HT1080 (cell line): ENCODE measurements around the gene RAB7A. TPM values are rescaled to one million over a fixed set of nuclear protein-coding genes. Genes with fewer than 3 reads are reported as not detected.
"Not testable (repeated sequence)": the region's sequence is repeated elsewhere in the genome, so short reads cannot be mapped to it uniquely, and the experiment has no call there.

ENCODE experiments used
- DNase-seq: peaks from one replicate; pipeline ENCODE4 v3.0.0-alpha.2; 2015; ENCODE audit warnings: low read depth
- total RNA-seq: library from RNA; depleted of rRNA; stranded (reverse); fragments of >200 nt; shearing (Covaris generic); gene quantifications from 2 replicates; pipeline ENCODE4 v1.2.3, GENCODE V29; 2014

RAB7A gene
- total RNA-seq, 1 experiment from 2014 or later: 196 TPM

DNA sequence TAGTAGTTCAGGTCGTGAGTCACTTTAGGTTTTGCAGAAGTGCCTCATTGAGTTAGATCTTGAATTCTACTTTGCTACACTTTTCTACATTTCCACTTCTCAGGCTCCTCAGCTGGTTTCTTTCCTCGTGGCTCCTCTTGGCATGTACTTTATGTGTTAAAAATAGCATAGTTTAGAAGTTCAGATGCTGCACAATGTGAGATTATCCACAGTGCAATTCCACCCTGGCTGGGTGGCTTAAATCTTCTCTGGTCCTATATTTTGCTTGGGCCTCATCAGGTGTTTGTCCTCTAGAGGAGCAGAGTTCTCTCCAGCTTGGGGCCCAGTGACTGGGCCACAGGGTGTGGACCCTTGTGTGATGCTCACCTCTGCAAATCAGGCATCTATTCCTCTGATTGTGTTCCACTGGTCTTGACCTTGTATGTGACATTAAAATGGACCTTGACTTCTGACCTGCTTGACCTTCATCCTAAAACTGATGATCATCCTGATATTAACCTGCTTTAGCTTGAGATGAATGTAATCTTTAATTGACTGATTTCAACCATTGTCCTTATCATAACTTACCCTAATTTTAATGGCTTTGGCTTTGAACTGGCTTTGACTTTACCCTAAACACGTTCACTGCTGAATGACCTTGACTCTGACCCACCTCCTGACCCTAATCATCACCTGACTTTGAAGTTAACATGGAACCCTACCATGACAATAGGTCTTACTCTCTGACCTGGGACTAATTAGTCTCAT, 89.5 kb downstream of the RAB7A start:
- no peak for DNase-seq

DNA sequence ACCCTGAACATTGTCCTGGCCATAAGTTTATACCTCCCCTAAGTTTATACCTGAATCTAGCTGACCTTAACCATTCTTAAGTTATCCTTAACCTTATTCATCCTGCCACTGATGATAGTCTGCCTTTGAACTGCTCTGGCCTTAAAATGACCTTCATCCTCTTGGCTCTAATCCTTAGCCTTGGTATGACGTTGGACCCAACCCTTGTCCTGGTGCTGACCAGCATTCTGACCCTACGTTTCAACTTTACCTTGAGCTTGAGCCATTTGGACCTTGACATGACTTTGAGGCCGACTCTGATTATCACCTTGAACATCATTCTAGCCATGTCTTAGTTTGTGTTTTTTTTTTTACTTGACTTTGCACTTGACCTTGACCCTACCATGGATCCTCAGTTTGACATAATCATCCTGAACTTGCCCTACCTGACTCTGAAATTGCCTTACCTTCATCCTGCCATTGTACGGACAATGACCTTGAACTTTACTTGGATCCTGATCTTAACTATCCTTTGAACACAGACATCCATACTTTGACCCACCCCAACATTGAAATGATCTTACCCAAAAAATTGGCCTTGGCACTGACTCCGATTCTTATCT, 92.3 kb downstream of the RAB7A start:
- no peak for DNase-seq

DNA sequence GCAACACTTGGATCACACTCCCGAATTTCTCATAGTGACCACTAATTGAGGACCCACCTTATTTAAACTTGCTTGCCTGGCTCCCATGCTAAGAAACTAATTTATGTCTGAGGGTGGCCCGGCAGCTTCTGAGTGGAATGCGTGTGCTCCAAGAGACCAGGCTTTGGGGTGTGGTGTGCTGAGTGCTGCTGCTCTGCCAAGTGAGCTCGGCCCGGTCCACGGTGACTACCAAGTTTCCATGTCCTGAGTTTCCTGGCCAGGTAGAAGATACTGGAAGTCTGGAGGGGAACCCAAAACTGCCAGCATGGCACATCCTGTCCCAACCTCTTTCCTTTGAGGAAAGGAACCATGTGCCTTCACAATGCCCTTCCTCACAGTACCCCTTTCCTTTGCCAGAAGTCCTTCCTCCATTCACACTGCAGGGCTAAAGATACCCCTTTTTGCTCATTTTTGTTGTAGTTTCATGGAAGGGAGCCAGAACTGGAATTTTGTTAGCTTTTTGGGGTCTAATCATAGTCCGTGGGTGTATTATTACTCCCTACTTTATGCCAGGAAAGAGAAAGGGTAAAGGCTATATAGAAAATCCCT, 94.4 kb downstream of the RAB7A start:
- DNase-seq: no peak

DNA sequence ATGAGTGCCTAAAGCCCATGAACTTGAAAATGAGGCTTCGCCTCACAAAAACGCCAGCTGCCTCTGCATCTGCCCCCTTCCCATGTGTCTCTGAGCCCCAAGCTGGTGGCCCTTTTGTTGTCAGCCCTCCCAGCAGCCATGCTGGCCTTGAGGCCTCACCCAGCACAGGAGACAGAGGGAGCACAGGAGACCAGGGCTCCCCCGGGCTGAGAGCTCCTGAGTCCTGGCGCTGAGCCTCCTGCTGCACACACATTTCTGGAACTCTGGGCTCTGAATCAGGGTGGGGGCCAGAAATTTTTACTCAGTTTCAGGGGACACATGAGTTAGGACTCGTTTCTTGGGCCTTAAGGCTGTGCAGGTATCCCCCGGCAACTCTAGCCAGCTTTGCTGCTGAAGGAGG, 97.0 kb downstream of the RAB7A start:
- no peak for DNase-seq

DNA sequence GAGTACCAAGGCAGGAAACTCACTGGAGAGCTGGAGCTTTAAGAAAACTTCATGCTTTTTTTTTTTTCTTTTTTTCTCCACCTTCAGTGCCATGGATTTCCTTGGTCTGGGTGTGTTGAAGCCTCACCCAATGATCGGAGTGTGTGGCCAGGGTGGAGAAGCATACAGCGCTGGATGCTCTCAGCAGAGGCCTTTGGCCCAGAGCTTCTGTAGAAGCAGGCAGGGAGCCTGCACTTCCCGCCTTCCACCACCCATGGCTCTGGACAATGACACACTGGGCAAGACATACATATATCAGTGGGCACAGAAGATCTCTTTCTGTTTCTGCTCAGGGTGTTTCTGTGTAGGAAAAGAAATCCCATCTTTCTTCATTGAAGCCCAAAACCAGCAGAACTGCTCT, 97.6 kb downstream of the RAB7A start:
- no peak for DNase-seq

DNA sequence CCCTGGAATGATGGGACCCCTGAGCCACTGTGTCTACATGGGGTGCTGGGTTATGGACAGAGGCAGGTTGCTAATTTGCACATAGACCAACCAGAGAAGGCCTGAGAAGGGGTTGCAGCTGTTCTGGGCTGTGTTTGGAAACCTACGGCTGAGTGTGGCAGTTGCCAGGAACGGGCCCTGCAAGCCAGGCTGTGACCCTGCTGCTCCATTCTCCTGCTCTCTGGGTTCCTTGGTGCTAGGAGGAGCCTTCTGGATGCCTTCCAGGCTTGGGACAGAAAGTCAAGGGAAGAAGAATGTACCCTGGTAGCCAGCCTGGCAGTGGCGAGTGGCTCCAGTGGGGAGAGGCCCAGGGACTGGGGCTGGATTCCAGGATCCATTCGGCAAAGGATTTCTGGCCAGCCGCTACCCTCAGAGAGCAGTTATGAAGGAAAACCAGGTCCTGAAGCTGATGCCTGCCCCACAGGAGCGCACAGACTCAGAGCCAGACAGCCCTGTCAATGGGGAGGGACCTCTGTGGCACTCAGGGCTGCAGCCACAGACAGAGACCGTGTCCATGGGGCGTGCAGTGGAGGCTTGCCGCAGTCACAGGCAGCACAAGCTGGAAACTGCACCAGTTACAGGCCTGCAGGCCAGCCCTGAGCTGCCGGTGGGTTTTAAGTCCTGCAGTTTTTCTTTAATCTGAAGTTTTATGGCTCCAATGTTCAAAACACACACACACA, 98.3 kb downstream of the RAB7A start:
- no peak for DNase-seq

DNA sequence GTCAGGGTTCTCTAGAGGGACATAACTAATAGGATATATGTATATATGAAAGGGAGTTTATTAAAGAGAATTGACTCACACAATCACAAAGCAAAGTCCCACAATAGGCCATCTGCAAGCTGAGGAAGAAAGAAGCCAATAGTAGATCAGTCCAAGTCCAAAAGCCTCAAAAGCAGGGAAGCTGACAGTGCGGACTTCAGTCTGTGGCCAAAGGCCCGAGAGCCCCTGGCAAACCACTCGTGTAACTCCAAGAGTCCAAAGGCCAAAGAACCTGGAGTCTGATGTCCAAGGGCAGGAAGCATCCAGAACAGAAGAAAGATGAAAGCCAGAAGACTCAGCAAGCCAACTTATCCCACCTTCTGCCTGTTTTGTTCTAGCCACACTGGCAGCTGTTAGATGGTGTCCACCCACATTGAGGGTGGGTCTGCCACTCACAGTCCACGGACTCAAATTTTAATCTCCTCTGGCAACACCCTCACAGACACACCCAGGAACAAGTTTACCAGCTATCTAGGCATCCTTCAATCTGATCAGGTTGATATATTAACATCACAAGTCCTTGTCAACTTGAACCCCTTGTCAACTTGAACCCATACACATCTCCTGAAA, 99.2 kb downstream of the RAB7A start:
- no peak for DNase-seq

DNA sequence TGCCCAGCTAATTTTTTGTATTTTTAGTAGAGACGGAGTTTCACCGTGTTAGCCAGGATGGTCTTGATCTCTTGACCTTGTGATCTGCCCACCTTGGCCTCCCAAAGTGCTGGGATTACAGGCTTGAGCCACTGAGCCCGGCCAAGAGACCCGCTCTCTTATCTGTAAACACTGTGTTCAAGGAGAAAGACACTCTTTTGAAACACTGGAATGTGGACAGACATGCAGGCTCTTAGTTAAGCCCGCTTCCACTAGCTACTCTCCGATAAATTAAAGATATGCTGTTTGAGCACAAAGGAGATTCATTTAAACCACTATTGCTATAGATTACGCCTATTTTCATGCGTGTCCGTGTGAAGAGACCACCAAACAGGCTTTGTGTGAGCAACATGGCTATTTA, 103.1 kb downstream of the RAB7A start:
- DNase-seq: not testable (repeated sequence)

DNA sequence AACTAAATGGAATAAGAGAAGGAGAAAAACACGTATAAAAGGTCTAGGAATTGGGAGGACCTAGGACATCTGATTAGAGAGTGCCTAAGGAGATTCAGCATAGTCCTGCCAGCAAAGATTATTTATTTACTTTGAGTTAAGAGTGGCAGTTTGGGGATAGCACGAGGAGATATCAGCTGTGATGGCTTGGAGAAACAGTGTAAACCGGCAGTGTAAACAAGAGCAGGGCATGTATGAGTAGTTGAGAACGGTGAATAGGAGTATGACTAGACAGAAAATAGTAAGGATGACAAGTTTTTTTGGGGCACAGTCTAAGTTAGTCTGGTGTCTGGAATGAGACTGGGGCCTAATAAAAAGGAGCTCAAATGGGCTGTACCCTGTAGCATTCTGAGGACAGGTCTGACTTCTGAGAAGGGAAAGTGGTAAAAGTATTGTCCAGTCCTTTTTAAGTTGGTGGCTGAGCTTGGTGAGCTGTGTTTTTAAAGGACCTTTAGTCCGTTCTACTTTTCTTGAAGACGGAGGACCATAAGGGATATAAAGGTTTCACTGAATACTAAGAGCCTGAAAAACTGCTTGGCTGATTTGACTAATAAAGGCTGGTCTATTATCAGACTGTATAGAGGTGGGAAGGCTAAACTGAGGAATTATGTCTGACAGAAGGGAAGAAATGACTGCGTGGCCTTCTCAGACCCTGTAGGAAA, 104.1 kb downstream of the RAB7A start:
- not testable (repeated sequence) for DNase-seq

DNA sequence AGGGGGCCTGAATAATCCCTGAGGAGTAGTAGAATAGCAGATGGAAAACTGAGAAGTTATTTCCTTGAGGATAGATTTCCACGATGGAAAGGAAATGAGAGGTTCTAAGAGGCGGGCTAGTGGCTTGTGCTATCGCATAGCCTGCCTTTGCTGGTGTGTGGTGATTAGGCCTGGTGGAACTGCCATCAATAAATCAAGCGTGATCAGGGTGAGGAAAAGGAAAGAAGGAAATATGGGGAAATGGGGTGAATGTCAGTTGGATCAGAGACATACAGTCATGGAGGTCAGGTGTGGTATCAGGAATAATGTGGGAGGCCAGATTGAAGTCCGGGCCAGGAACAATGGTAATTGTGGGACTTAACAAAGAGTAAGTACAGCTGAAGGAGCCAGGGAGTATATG, 104.8 kb downstream of the RAB7A start:
- DNase-seq: not testable (repeated sequence)

DNA sequence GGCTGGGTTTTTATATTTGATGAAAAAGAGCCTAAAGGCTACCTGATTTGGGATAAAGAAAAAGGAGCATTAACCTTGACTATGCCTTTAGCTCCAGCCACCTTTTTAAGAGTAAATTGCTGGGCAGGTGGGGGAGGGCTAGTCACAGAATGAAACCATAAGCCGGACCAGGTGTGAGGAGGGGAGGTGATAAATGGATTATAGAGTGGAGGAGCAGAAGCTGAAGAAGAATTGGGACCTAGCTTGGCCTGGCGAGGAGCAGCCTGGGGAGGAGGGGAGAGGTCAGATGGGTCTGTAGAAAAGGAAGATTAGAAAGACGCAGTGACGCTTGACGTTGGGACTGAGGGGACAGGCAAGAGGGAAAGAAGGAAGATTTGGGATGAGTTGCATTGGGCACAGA, 107.0 kb downstream of the RAB7A start:
- not testable (repeated sequence) for DNase-seq

DNA sequence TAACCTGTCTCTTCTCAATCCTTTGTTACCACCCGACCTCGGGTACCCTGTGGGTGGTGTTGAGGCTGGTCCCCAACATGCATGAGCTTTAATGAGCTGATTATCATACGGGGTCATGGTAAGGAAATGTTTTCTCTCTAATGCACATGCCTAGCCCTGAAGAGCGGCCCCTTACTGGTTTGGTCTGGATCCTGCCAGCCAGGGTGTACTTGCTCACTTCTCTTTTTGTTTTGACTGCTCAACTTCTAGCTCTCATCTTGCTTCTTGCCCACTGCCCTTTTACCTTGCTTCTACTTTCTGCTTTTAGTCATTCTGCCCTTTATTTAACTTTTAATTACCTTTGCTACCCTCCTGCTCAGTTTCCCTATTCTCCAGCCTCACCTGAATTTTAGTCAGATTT, 109.1 kb downstream of the RAB7A start:
- no peak for DNase-seq

DNA sequence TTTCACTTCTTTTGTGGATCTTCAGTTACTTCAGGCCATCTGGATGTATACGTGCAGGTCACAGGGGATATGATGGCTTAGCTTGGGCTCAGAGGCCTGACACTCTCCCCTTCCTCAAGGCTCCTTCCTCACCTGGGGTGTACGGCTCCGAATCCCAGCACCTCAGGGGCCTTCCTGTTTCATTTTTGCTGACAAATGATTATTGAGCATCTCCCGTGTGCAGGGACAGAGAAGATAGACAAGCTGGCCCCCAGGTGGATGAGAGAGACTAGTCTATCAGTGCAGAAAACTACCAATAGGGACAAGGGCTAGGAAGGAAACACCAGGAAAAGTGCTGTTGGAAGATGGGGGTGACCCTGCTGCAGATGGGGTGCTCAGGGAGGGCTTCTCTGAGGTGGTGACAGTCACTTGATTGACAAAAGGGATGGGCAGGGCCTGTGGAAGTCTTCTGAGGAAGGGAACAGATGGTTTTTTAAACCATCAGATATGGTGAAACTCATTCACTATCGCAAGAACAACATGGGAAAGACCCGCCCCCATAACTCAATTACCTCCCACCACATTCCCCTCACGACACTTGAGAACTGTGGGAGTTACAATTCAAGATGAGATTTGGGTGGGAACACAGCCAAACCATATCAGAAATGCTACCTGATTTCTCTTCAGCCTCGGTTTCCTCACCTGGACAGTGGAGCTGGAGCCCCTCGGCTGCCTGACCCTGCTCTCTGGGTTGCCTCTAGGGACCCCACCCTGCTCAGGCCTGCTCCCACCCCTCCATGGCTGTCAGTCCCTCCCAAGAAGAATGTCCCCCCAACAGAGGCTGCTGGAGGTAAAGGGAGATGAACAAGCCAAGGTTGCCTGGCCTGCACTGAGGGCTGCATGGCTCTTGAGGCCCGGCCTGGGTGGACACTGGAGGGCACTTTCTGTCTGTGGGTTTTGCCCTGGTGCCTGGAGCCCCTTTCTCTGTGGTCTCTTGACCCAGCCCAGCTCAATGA, 116.2 kb downstream of the RAB7A start:
- no peak for DNase-seq

DNA sequence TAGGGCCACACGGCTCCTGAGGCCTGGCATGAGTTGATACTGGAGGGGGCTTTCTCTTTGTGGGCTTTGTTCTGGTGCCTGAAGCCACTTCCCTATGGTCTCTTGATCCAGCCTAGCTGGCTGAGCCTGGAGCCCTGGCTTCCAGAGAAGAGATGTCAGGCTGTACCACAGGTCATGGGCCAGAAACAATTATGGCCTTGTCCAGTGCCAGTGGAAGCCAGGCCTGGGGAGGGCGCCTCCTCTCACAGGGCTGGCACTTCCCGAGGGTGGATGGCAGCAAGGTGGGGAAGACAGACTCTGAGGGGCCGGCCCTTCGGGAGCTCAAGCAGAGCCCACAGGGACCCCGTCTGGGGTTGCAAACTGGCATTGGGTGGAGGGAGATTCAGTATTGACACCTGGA, 118.5 kb downstream of the RAB7A start:
- no peak for DNase-seq

DNA sequence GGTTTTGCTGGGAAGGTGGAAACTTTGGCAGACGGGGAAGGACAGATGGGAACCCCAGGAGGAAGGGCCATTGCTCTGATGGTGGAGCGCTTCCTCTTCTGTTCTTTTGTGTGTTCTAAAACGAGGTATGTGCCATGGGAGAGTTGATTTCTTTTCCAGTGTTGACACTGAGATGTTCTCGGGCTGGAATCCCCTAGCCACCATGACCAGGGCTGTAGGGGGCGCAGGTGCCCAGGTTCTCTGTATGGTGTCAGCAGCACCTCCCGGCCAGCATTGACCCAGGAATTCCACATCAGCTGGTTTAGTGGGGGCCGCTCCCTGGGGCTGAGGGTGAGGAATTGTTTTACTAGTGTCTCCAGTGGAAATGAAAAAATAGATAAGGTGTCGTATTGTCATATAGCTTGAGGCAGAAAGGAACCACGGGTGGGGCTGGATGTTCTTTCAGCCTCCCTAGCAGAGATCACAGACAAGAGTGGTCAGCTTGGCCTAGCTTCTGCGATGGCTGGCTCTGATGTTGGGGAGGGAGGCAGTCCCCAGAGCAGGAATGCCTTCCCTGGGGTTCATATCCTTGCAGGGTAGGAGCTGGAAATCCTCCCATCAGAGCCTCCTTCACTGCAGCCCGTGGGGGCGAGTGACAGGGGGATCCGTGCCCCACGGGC, 119.3 kb downstream of the RAB7A start:
- no peak for DNase-seq

DNA sequence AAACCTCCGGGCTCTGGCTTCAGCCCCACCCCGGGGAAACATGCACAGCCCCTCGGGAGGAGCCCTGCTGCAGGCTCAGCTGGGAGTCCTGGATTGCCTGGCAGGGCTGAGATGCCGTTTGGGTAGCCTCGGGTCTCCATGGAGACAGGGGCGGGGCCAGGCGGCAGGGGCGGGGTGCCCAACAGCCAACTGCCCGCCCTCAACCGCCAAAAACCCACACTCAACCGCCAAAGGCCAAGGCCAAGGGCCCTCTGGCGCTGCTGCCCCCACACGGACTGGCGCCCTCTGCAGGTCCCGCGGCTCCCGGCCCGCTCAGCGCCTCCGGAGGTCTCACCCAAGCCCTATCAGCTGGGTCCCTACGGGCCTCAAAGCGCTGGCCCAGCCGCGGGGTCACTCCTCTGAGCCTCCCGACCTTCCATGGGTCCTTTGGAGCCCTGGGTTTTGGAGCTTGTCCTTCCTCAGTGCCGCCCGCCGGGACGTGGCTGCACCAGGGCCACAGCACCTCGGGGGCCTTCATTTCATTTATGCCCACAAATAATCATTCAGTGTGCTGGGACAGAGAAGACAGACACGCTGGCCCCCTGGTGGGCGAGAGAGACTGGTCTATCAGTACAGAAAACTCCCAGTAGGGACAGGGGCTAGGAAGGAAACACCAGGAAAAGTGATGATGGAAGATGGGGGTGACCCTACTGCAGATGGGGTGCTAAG, 119.9 kb downstream of the RAB7A start:
- no peak for DNase-seq

DNA sequence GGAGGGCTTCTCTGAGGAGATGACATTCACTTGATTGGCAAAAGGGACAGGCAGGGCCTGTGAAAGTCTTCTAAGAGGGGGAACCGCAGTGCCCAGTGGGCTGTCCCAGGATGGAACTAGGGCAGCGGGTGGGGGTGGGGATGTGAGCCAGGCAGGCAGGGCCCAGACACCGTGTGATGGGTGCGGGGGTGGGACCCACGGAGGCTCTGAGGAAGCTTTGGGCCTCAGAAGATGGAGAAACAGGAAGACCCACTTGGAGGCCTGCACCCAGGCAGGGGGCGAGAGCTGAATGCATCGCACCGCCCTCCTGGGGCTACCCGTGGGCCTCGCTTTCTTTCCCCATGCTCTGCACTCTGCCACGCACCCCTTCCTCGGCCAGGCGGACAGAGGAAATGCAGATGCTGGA, 120.5 kb downstream of the RAB7A start:
- DNase-seq: no peak

DNA sequence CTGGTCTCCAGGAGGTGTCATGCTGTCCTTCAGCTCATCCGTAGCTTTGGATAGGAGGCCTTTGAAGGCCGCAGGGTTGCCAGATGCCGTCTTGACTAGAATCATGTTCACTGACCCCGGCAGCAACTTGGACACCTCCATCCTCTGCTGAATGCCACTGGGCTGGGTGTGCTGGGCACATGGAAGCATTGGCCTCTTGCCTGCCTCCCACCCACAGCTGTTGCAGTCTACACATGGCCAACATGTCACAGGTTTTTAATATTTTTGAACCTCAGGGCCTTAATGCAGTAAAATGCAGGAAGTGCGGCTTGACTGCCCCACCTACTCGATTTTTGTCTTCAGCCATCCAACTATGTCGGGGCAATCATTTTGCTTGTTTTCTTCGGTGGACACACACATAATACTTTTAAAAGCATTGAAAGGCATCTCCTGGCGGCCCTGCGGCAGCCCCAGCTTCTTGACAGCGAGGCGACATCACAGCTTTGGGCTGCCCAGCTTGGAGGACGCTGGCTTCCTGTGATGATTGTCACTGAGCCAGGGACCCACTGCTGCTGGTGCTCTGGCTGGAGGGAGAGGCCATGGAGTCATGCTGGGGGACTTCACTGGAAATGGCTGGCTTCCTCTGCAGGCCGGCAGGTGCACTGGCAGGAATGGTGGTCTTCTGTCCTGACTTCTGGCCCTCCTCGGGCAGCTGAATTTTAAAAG, 121.8 kb downstream of the RAB7A start:
- no peak for DNase-seq
